IPS-18c (cell line): Measurements from ENCODE around the gene SNCG.
"Not testable (repeated sequence)": the region's sequence is repeated elsewhere in the genome, so short reads cannot be mapped to it uniquely, and the experiment has no call there.

Experiments used
- H3K4me3 ChIP-seq: 2 replicates; pipeline ENCODE4 v1.7.0; 2013; ENCODE audit warnings: low read depth, mild to moderate bottlenecking, low read length, moderate library complexity; ENCODE audit not compliant: insufficient read depth
- H3K9me3 ChIP-seq: one replicate; pipeline ENCODE4 v1.6.1; 2013; ENCODE audit warnings: mild to moderate bottlenecking, low read length, moderate library complexity; ENCODE audit not compliant: control insufficient read depth, insufficient read depth

SNCG gene

GRCh38 chr10:86967481-86967941 is 9.1 kb downstream of the SNCG start:
- no peak overlapping the region for H3K4me3 ChIP-seq
- H3K9me3 ChIP-seq, result no peaks in the 10 kb centered on the region

GRCh38 chr10:86968271-86968993 is 10.0 kb downstream of the SNCG start, which contains the start of gene ADIRF:
TSS of gene ADIRF (plus strand) at chr10:86968482. CDS start at chr10:86968545, 63 bp downstream.
- H3K4me3 ChIP-seq, result no peak within 1 kb of the TSS
- H3K9me3 ChIP-seq, result no peaks in the 10 kb centered on the region

- Histone ChIP-seq H3K9me3 (no peaks in the 10 kb centered on the region), H3K4me3 (no peak overlapping the region)
Observed at GRCh38 chr10:86968994-86969355, 10.6 kb downstream of the SNCG start.

- Histone ChIP-seq H3K4me3 (no peak overlapping the region), H3K9me3 (no peaks in the 10 kb centered on the region)
Observed at GRCh38 chr10:86969421-86970041, 11.1 kb downstream of the SNCG start.

- H3K4me3 ChIP-seq, result peak overlapping the region; percentile 66
- no peaks in the 10 kb centered on the region for H3K9me3 ChIP-seq
Observed at GRCh38 chr10:86970162-86970981, 12.0 kb downstream of the SNCG start.

GRCh38 chr10:86970982-86971231 is 12.5 kb downstream of the SNCG start:
- peak overlapping the region; percentile 66 for H3K4me3 ChIP-seq
- H3K9me3 ChIP-seq, result no peaks in the 10 kb centered on the region

- no peaks in the 10 kb centered on the region for H3K9me3 ChIP-seq
- H3K4me3 ChIP-seq, result peak overlapping the region; percentile 66
Observed at GRCh38 chr10:86971232-86971991, 13.0 kb downstream of the SNCG start.

- Histone ChIP-seq H3K9me3 (no peaks in the 10 kb centered on the region), H3K4me3 (no peak overlapping the region)
Observed at GRCh38 chr10:86972613-86973380, 14.4 kb downstream of the SNCG start.

GRCh38 chr10:86974484-86974883 is 16.1 kb downstream of the SNCG start:
- Histone ChIP-seq H3K4me3 (no peak overlapping the region), H3K9me3 (no peaks in the 10 kb centered on the region)

- Histone ChIP-seq H3K4me3 (no peak overlapping the region), H3K9me3 (no peaks in the 10 kb centered on the region)
Observed at GRCh38 chr10:86976362-86977056, 18.1 kb downstream of the SNCG start.

- H3K9me3 ChIP-seq, H3K4me3 ChIP-seq: not testable (repeated sequence)
Observed at GRCh38 chr10:86978457-86978856, 20.1 kb downstream of the SNCG start.

GRCh38 chr10:86979296-86979818 is 21.0 kb downstream of the SNCG start:
- H3K4me3 ChIP-seq, result no peak overlapping the region
- no peaks in the 10 kb centered on the region for H3K9me3 ChIP-seq

GRCh38 chr10:86979977-86980448 is 21.6 kb downstream of the SNCG start:
- Histone ChIP-seq H3K4me3 (no peak overlapping the region), H3K9me3 (no peaks in the 10 kb centered on the region)

GRCh38 chr10:86981020-86981419 is 22.6 kb downstream of the SNCG start:
- H3K4me3 ChIP-seq, H3K9me3 ChIP-seq: not testable (repeated sequence)

- H3K4me3 ChIP-seq, result no peak overlapping the region
- no peaks in the 10 kb centered on the region for H3K9me3 ChIP-seq
Observed at GRCh38 chr10:86981716-86982115, 23.3 kb downstream of the SNCG start.

GRCh38 chr10:86984498-86984897 is 26.1 kb downstream of the SNCG start:
- not testable (repeated sequence) for H3K9me3 ChIP-seq, H3K4me3 ChIP-seq
